ENCODE data around the gene MRPL14. TPM values are rescaled to one million over a fixed set of nuclear protein-coding genes. Genes with fewer than 3 reads are reported as not detected.
A peak's percentile ranks its signal among the peaks of the same experiment; 100 is the strongest.

Gene MRPL14
- total RNA-seq, 2 donors from 2014 or later: 44.1 to 45.9 TPM

DNA sequence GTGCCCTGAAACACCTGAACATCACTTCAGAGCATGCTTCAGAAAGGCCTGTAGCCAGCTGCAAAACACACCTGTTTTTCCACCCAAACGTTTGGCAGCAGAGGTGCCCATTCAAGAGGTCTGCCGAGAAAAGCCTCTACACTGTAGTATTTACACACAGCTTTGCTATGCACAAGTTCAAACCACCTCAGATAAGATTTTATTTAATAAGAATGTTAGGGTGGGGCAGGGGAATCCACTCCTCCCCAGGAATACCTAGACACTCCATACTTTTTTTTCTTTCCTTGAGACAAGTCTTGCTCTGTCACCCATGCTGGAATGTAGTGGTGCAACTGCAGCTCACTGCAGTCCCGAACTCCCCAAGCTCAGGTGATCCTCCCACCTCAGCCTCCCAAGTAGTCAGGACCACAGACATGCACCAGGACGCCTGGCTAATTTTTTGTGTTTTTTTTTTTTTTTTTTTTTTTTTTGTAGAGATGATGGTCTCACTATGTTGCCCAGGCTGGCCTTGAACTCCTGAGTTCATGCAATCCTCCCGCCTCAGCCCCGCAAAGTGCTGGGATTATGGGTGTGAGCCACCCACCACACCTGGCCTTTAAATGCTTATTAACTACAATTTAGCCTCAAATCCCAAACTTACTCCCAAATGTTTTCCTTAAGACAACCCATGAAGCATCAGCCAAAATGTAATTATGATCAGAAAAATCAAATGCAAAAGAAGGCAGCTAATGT is 9.7 kb downstream of the MRPL14 start:
- peaks cover 20% of the 10 kb centered on the region for H3K36me3 ChIP-seq
- no peaks in the 10 kb centered on the region for H3K27me3 ChIP-seq
- no peak for DNase-seq (ENCODE audit: low spot score)
- no peak overlapping the region for H3K4me3 ChIP-seq
- no peak overlapping the region for H3K27ac ChIP-seq
- TF ChIP-seq, protein P1, sequence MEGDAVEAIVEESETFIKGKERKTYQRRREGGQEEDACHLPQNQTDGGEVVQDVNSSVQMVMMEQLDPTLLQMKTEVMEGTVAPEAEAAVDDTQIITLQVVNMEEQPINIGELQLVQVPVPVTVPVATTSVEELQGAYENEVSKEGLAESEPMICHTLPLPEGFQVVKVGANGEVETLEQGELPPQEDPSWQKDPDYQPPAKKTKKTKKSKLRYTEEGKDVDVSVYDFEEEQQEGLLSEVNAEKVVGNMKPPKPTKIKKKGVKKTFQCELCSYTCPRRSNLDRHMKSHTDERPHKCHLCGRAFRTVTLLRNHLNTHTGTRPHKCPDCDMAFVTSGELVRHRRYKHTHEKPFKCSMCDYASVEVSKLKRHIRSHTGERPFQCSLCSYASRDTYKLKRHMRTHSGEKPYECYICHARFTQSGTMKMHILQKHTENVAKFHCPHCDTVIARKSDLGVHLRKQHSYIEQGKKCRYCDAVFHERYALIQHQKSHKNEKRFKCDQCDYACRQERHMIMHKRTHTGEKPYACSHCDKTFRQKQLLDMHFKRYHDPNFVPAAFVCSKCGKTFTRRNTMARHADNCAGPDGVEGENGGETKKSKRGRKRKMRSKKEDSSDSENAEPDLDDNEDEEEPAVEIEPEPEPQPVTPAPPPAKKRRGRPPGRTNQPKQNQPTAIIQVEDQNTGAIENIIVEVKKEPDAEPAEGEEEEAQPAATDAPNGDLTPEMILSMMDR (IDR thresholded peaks at IDR 0.05): no peak
- peaks cover 0 to 61% of the 10 kb centered on the region in 2 donors for H3K4me1 ChIP-seq
- H3K9me3 ChIP-seq: no peaks in the 10 kb centered on the region

DNA sequence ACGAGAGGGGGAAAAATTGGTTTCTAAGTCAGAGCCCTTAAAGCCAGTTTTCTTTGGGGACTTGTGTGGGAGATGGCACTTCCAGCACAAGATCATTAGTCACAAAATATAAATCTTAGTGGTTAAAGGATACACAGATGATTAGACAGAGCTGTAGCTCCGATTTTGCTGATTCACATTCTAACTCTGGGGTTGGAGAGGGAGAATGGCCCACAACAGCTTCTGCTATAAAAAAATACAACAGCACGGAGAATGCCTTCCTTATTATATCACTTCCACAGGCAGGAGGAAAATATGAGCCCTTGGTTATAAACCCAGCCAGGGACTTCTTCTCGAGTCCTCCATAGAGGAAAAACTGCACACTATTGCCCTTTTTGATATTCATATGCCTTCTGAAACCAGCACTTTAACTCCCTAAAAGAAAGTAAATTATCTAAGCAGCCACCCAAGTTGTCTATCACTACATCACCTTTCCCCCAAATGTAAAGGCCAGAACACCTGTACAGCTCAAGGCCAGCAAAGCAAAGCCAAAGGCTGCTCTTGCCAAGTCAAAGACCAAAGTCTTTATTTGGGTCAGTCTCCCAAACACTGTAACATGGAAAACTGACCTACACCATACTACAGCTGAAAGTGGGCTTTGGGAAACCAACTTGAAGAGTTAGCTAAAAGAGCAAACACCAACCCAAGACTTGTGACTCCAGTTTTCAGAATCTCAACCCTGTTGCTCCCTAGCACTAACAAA is 10.4 kb downstream of the MRPL14 start:
- peaks cover 27% of the 10 kb centered on the region for H3K36me3 ChIP-seq
- H3K4me1 ChIP-seq: peaks cover 0 to 54% of the 10 kb centered on the region in 2 donors

DNA sequence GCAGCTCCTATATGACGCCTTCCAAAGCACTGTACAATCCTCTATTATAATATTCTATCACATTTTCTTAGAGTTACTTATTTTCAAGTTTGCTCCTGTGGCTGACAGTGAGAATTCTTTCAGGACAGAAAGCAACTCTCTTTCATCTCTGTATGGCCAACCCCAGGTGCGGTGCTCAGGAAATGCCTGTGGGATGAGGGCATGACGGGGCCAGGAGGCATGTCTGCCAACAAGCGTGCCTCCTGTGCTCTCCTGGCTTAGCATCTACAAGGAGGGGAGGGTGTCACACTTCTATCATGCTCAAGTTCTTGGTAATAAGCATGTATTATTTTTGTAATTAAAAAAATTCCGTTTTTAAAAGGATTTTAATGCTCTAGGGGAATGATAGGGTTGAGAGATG is 11.4 kb downstream of the MRPL14 start:
- Histone ChIP-seq H3K4me1 (peaks cover 0 to 44% of the 10 kb centered on the region in 2 donors), H3K4me3 (no peak overlapping the region), H3K27me3 (no peaks in the 10 kb centered on the region), H3K27ac (no peak overlapping the region), H3K9me3 (no peaks in the 10 kb centered on the region), H3K36me3 (peaks cover 37% of the 10 kb centered on the region)
- no peak for DNase-seq (ENCODE audit: low spot score)
- TF ChIP-seq, protein P1 (IDR thresholded peaks at IDR 0.05): no peak

More for the DNA sequence above, 10.4 kb downstream of the MRPL14 start:
- no peaks in the 10 kb centered on the region for H3K9me3 ChIP-seq
- H3K27me3 ChIP-seq: no peaks in the 10 kb centered on the region
- no peak overlapping the region for H3K4me3 ChIP-seq
- DNase-seq (ENCODE audit: low spot score): no peak
- no peak overlapping the region for H3K27ac ChIP-seq
- TF ChIP-seq, protein P1 (IDR thresholded peaks at IDR 0.05): no peak

DNA sequence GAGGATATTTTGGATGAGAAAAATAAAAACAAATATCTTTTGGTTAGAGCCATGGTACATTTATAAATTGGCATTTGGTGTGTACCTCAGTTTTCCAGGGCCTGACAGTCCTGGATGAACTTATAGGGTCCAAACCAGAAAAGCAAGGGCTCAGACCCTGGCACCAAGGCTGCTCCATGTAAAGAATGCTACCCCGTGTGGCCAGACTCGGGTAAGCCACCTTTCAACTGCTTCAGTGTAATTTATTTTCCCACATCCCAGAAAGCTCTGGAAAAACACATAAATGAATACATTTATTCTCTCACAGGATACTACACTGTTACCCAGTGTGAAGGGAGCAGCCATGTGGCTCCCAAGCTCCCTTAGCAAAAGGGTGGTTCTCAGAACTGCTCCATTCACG is 13.8 kb downstream of the MRPL14 start:
- no peaks in the 10 kb centered on the region for H3K9me3 ChIP-seq
- TF ChIP-seq, protein P1 (IDR thresholded peaks at IDR 0.05): no peak
- H3K4me1 ChIP-seq: peaks cover 0 to 46% of the 10 kb centered on the region in 2 donors
- no peaks in the 10 kb centered on the region for H3K27me3 ChIP-seq
- peaks cover 39% of the 10 kb centered on the region for H3K36me3 ChIP-seq
- no peak overlapping the region for H3K4me3 ChIP-seq
- DNase-seq (ENCODE audit: low spot score): no peak
- H3K27ac ChIP-seq: no peak overlapping the region

DNA sequence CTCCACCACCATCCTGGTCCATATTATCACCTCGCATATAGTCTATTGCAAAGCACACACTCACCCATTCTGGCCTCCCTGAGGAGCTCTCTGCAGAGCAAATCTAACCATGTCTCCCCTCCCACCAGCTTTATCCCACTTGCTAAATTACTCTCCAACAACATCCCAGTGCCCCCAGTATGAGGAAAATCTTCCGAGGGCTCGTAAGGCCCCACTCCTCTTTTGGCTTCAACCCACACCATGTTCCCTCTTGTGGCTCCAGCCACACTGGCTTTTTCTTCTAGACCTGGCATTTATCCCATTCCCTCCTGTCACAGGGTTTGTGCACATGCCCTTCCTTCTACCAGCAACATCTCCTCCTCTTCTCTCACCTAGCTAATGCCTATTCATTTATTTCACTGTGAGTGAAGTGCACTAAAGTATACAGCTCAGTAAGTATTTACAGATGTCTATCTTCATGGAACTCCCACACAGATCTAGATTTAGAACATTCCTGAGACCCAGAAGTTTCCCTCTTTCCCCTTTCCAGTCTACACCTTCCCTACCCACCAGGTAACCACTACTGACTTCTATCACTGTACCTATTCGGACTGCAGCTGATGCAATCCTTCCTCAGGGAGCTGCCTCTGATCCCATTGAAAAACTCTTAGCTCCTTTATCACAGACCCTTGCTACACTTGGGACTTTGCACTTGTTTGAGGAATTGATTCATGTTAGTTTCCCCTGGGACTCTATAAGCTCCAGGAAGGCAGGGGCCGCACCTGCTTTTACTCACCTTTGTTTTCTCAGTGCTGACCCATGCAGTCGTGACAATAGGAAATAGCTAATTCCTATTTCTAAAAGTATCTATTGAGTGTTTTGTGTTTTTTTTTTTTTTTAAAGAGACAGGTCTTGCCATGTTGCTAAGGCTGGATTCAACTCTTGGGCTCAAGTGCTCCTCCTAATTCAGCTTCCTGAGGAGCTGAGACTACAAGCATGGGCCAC is 15.5 kb downstream of the MRPL14 start:
- H3K36me3 ChIP-seq: peaks cover 39% of the 10 kb centered on the region
- H3K27ac ChIP-seq: peak overlapping the region in 1 of 2 donors; percentile 85
- TF ChIP-seq, protein P1 (IDR thresholded peaks at IDR 0.05): no peak

More for the DNA sequence above, 15.5 kb downstream of the MRPL14 start:
- DNase-seq (ENCODE audit: low spot score): no peak
- H3K27me3 ChIP-seq: no peaks in the 10 kb centered on the region
- H3K4me3 ChIP-seq: no peak overlapping the region
- H3K9me3 ChIP-seq: no peaks in the 10 kb centered on the region
- peaks cover 0 to 41% of the 10 kb centered on the region in 2 donors for H3K4me1 ChIP-seq
